Activated naive CD4-positive, alpha-beta T cell treated with Interleukin-2 at 50 U/mL for 16 hours (primary cell): Measurements from ENCODE around the gene KLK2.

Experiments
- DNase-seq: peaks from one replicate; pipeline ENCODE4 v3.0.0-alpha.2; 2020

Gene KLK2

GRCh38 chr19:50873056-50873455, at the start of gene KLK2:
KLK2 (plus strand) TSS chr19:50873439; CDS start chr19:50873474, 35 bp downstream.
- no peak for DNase-seq

- DNase-seq, result no peak
These were observed 46.6 kb upstream of the KLK2 start for GRCh38 chr19:50826492-50827240.

- DNase-seq, result no peak
These were observed 45.8 kb upstream of the KLK2 start for GRCh38 chr19:50827476-50827875.

GRCh38 chr19:50829801-50830200, 43.4 kb upstream of the KLK2 start:
- DNase-seq, result no peak

- DNase-seq, result no peak
These were observed 42.8 kb upstream of the KLK2 start for GRCh38 chr19:50830266-50831025.

GRCh38 chr19:50831026-50831396, 42.2 kb upstream of the KLK2 start:
- DNase-seq, result no peak

GRCh38 chr19:50832666-50833065, 40.6 kb upstream of the KLK2 start:
- DNase-seq, result no peak

- no peak for DNase-seq
These were observed 40.0 kb upstream of the KLK2 start, which contains the start of gene KLK15 for GRCh38 chr19:50833117-50833801. KLK15 (minus strand) TSS chr19:50833574; CDS start chr19:50831492, 2,082 bp downstream.

- no peak for DNase-seq
These were observed 39.5 kb upstream of the KLK2 start for GRCh38 chr19:50833802-50834167.

- DNase-seq, result no peak
These were observed 38.0 kb upstream of the KLK2 start for GRCh38 chr19:50835103-50835784.

- peak; percentile 76 for DNase-seq
These were observed 37.3 kb upstream of the KLK2 start for GRCh38 chr19:50835785-50836542.

- no peak for DNase-seq
These were observed 36.6 kb upstream of the KLK2 start for GRCh38 chr19:50836543-50837195.

- no peak for DNase-seq
These were observed 35.9 kb upstream of the KLK2 start for GRCh38 chr19:50837300-50837699.

- DNase-seq, result no peak
These were observed 35.0 kb upstream of the KLK2 start for GRCh38 chr19:50838239-50838638.

- DNase-seq, result no peak
These were observed 33.3 kb upstream of the KLK2 start for GRCh38 chr19:50839712-50840655.

GRCh38 chr19:50842130-50842529, 31.1 kb upstream of the KLK2 start:
- DNase-seq, result no peak

- no peak for DNase-seq
These were observed 30.0 kb upstream of the KLK2 start for GRCh38 chr19:50843205-50843604.

GRCh38 chr19:50843701-50844221, 29.5 kb upstream of the KLK2 start:
- DNase-seq, result no peak

- DNase-seq, result no peak
These were observed 28.8 kb upstream of the KLK2 start for GRCh38 chr19:50844296-50844935.

GRCh38 chr19:50850738-50851137, 22.5 kb upstream of the KLK2 start:
- DNase-seq, result no peak
